Activated CD8-positive, alpha-beta memory T cell treated with anti-CD3 and anti-CD28 coated beads, Interleukin-2, amount 10 ng/mL, durations not matched to agents 7 days and 5 days (primary cell): ENCODE measurements around the gene CHRNA7. TPM values are rescaled to one million over a fixed set of nuclear protein-coding genes. Genes with fewer than 3 reads are reported as not detected.

ENCODE experiments used
- ATAC-seq: fragments of 150-1000 bp; cut with Tn5 transposase; one replicate; pipeline ENCODE4 v1.10.0; 2021; ENCODE audit warnings: moderate library complexity
- CTCF ChIA-PET: fragments of 350-600 bp; sonication (Branson Sonifier 250); formaldehyde crosslinking; loops from one replicate; lab custom pipeline; 2021; ENCODE audit warnings: antibody characterized with exemption; lab: Charles Lee
- DNase-seq: peaks from one replicate; pipeline ENCODE4 v3.0.0-alpha.2; 2020
- H3K27ac Mint-ChIP-seq: one replicate; pipeline ENCODE4 v1.8.0; 2021; ENCODE audit warnings: mild to moderate bottlenecking, mixed read lengths
- H3K27me3 Mint-ChIP-seq: one replicate; pipeline ENCODE4 v1.8.0; 2021; ENCODE audit warnings: mixed read lengths
- H3K36me3 Mint-ChIP-seq: one replicate; pipeline ENCODE4 v1.8.0; 2021; ENCODE audit warnings: mild to moderate bottlenecking, mixed read lengths
- H3K4me1 Mint-ChIP-seq: one replicate; pipeline ENCODE4 v1.8.0; 2021; ENCODE audit warnings: mixed read lengths
- H3K4me3 Mint-ChIP-seq: one replicate; pipeline ENCODE4 v1.8.0; 2021; ENCODE audit warnings: mild to moderate bottlenecking, moderate library complexity, mixed read lengths
- H3K9me3 Mint-ChIP-seq: one replicate; pipeline ENCODE4 v1.8.0; 2022; ENCODE audit warnings: low read depth, mixed read lengths
- total RNA-seq, 2 experiments: library from RNA; stranded (reverse); gene quantifications; one replicate each; pipeline ENCODE4 v1.2.3, GENCODE V29; 2021

The CHRNA7 gene
- under 1 TPM in 1 of 2 experiments, not detected in 1; 0.55 TPM for total RNA-seq

DNA sequence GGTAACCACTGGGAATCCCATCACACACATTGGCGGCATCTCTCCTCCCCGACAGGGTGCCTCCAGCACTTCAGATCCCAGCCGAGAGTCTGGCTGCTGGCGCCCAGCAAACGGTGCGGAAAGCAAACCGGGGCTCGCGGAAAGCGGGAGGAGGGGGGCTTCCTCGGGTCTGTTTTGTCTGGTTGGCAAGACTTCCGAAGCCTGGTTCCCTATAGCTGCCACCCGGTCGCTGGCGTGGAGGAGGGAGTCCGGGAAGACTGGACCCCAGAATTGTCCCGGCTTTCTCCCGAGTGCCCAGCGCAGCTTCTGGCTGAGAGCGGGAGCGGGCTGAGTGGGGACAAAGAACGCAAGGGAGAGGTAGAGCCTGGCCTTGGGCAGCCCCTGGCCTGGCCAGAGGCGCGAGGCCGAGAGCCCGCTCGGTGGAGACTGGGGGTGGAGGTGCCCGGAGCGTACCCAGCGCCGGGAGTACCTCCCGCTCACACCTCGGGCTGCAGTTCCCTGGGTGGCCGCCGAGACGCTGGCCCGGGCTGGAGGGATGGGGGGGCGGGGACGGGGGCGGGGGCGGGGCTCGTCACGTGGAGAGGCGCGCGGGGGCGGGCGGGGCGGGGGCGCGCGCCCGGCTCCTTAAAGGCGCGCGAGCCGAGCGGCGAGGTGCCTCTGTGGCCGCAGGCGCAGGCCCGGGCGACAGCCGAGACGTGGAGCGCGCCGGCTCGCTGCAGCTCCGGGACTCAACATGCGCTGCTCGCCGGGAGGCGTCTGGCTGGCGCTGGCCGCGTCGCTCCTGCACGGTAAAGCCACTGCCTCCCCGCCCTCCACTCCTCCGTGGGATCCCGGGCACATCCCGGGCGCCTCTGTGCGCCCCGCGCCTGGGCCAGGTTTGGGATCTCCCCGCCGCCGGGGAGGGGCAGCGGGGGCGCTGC is at the start of gene CHRNA7:
Gene CHRNA7 (plus strand): TSS at position 654 of the 920 bp plus-strand sequence. CDS start 80 bp downstream, at position 734.
- Mint-ChIP-seq H3K27ac (no peak within 1 kb of the TSS), H3K4me1 (no peaks in the 10 kb centered on the region), H3K36me3 (no peaks in the 10 kb centered on the region), H3K27me3 (peaks cover 81% of the 10 kb centered on the region), H3K9me3 (no peaks in the 10 kb centered on the region), H3K4me3 (no peak within 1 kb of the TSS)
- CTCF ChIA-PET, result no interaction called here
- peak; percentile 79 for ATAC-seq
- no peak for DNase-seq

DNA sequence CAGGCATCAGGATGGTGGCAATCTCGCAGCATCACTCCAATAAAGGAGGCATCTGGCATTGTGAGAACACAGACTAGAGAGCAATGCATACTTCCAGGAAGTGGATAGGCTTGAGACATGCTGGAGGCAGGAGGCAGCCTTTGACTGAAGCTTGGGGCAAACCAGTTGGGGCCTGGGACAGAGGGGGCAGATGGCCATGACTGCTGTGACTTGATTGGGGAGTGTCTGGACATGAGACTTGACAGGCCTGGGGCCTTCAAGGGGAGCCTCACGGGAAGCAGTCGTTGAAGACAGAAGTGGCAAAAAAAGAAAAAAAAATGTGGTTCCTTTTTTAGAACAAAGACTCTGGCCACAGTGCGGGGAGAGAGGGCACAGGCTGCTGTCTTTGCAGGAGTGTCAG is 44.7 kb upstream of the CHRNA7 start:
- no peak overlapping the region for H3K4me3 Mint-ChIP-seq
- no peaks in the 10 kb centered on the region for H3K36me3 Mint-ChIP-seq
- peaks cover 4% of the 10 kb centered on the region for H3K4me1 Mint-ChIP-seq
- H3K27ac Mint-ChIP-seq, result no peak overlapping the region
- CTCF ChIA-PET, result interaction anchor here (1.1 to 2.4 kb wide), 2 partner anchors 10 to 11 kb away, joined by 4 to 5 read pairs; no protein-coding TSS in a partner anchor
- ATAC-seq (no peak), DNase-seq (no peak)
- no peaks in the 10 kb centered on the region for H3K9me3 Mint-ChIP-seq
- peaks cover 6% of the 10 kb centered on the region for H3K27me3 Mint-ChIP-seq

DNA sequence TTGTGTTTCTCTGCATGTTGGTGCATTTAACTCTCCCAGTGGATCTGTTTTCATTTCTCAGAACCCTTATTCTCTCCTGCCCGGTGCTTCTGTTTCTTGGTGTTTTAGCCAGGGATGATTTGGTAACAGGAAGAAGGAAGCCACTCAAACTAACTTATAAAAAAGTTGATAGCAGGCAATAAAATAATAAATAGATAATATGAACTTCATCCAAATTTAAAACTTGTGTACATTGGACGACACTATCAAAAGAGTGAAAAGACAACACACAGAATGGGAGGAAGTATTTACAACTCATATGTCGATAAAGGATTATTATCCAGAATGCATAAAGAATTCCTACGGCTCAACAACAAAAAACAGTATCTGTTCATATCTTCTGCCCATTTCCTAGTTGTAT is 37.3 kb upstream of the CHRNA7 start:
- H3K36me3 Mint-ChIP-seq, result no peaks in the 10 kb centered on the region
- ATAC-seq (no peak), DNase-seq (no peak)
- no peaks in the 10 kb centered on the region for H3K4me1 Mint-ChIP-seq
- peaks cover 12% of the 10 kb centered on the region for H3K27me3 Mint-ChIP-seq
- no peaks in the 10 kb centered on the region for H3K9me3 Mint-ChIP-seq
- CTCF ChIA-PET, result interaction anchor here (1.2 kb wide), 1 partner anchor 15 kb away, joined by 3 read pairs; no protein-coding TSS in a partner anchor
- no peak overlapping the region for H3K27ac Mint-ChIP-seq
- H3K4me3 Mint-ChIP-seq, result no peak overlapping the region

DNA sequence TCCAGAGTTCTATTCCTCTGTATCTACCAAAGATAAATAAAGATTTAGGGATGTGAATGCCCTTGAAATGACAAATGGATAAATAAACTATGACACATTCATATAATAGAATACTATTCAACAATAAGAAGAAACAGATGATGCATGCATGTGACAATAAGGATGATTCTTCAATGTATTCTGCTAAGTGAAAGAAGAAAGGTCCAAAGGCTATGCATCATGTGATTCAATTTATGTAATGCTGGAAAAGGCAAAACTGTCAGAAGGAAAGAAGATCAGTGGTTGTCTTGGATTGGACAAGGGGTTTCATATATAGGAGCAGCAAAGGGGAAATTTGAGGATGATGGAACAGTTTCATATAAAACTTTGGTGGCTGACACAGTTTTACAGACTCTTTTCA is 32.6 kb upstream of the CHRNA7 start:
- CTCF ChIA-PET, result no interaction called here
- no peak overlapping the region for H3K27ac Mint-ChIP-seq
- no peak overlapping the region for H3K4me3 Mint-ChIP-seq
- no peaks in the 10 kb centered on the region for H3K36me3 Mint-ChIP-seq
- H3K4me1 Mint-ChIP-seq, result no peaks in the 10 kb centered on the region
- peaks cover 14% of the 10 kb centered on the region for H3K27me3 Mint-ChIP-seq
- DNase-seq (no peak), ATAC-seq (no peak)
- H3K9me3 Mint-ChIP-seq, result no peaks in the 10 kb centered on the region

DNA sequence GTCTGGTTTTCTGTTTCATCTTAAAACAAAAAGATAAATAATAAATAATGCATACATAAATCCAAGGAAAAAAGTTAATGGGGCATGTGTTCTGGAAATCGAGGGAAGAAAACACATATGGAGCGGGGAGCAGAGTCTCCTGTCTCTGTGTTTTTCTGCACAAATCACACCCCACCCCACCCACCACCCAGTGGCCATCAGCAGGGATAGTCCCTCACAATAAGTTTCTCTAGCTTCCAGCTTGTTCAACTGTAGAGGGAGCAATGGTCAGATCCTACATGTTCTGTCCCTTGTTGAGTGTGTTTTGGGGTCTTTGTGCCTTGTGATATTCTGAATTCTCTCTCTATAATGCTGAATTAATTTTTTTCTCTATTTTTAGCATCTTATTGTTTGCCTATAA is 26.8 kb upstream of the CHRNA7 start:
- no peaks in the 10 kb centered on the region for H3K4me1 Mint-ChIP-seq
- no peaks in the 10 kb centered on the region for H3K36me3 Mint-ChIP-seq
- H3K4me3 Mint-ChIP-seq, result no peak overlapping the region
- H3K9me3 Mint-ChIP-seq, result no peaks in the 10 kb centered on the region
- ATAC-seq (no peak), DNase-seq (no peak)
- CTCF ChIA-PET, result no interaction called here
- no peak overlapping the region for H3K27ac Mint-ChIP-seq
- peaks cover 12% of the 10 kb centered on the region for H3K27me3 Mint-ChIP-seq

DNA sequence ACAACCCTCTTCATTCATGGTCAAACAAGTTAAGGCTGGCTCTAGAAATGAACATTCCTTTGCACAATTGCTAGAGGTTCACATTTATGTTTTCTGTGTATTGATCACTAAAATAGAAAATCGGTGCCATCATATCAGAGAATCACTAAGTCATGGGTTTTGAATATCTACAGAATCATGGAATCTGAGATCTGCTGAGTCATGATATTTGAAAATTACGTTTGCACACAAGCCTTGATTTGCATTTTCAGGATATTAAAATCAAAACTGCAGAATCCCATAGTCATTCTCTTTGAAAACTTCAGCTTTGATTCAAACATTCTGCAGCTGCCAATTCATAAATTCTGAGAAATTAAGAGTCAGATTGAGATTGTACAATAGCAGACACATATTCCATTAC is 26.1 kb upstream of the CHRNA7 start:
- no peaks in the 10 kb centered on the region for H3K36me3 Mint-ChIP-seq
- H3K9me3 Mint-ChIP-seq, result no peaks in the 10 kb centered on the region
- H3K27ac Mint-ChIP-seq, result no peak overlapping the region
- ATAC-seq (no peak), DNase-seq (no peak)
- H3K4me1 Mint-ChIP-seq, result no peaks in the 10 kb centered on the region
- no peak overlapping the region for H3K4me3 Mint-ChIP-seq
- H3K27me3 Mint-ChIP-seq, result peaks cover 12% of the 10 kb centered on the region
- CTCF ChIA-PET, result no interaction called here

DNA sequence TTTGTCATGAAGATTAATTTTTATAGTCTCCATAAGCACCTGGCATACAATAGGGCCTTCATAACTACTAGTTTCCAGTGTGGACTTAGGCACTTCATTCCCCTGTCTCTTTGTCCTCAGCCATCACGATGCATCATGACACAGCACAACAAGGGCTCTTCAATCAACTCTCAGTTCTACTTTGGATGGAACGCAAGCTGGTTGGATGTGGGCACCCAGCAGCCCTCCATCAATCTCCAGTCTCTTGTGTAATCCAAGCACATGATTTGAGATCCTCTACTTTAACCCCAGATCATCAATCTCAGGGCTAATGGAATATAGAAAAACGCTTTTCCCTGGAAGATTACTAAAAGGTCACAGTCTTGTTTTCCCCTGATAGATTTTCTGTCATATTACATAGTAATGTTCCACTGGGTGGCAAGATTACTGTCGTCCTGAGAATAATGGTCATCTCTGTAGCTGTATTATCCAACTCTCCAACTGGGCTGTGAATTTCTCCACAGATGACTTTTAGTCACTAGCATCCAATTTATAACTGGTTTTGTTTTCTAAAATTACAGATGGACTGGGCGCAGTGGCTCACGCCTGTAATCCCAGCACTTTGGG is 22.9 kb upstream of the CHRNA7 start:
- Mint-ChIP-seq H3K9me3 (no peaks in the 10 kb centered on the region), H3K27ac (no peak overlapping the region), H3K27me3 (peaks cover 16% of the 10 kb centered on the region), H3K36me3 (no peaks in the 10 kb centered on the region), H3K4me3 (no peak overlapping the region), H3K4me1 (no peaks in the 10 kb centered on the region)
- no peak for ATAC-seq
- no peak for DNase-seq
- CTCF ChIA-PET, result no interaction called here

DNA sequence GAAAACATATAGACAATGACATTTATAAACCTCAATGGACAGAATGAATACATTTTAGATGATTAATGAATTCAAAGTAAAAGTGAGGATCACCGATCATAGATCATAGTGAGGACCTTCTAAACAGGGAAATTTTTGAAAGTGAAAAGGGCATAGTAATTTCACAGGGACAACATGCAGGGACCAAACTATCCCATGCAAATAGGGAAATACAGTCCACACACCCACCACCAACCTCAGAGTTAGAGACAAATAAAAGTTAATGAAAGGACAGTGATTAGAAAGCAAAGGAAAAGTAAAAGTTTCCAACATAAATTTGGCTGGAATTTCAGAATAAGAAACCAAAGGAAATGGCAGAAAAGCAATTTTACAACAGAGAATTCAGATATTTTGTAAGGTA is 15.4 kb upstream of the CHRNA7 start:
- Mint-ChIP-seq H3K36me3 (no peaks in the 10 kb centered on the region), H3K4me1 (no peaks in the 10 kb centered on the region), H3K9me3 (no peaks in the 10 kb centered on the region), H3K27me3 (peaks cover 20% of the 10 kb centered on the region), H3K4me3 (no peak overlapping the region), H3K27ac (no peak overlapping the region)
- CTCF ChIA-PET, result no interaction called here
- DNase-seq (no peak), ATAC-seq (no peak)

DNA sequence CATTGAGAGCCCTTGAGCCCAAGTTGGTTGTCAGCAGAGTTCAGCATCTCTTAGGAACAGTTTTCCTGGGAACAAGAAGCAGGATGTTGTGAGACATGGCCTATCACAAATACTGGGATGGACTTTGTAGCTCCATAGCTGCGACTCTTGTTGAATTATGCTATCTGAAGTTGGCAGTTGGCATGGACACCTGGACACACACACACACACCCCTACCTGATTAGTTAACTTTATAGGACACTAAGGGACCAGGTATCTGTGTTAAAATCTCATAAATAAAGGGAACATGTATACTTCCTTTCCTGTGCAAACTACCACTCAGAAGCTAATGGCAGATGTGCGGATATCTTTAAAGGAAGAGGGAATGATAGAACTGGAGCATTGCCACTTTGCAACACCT is 10.2 kb upstream of the CHRNA7 start:
- CTCF ChIA-PET, result no interaction called here
- Mint-ChIP-seq H3K4me1 (no peaks in the 10 kb centered on the region), H3K27me3 (peaks cover 16% of the 10 kb centered on the region), H3K4me3 (no peak overlapping the region), H3K36me3 (no peaks in the 10 kb centered on the region), H3K27ac (no peak overlapping the region), H3K9me3 (no peaks in the 10 kb centered on the region)
- DNase-seq (no peak), ATAC-seq (no peak)

DNA sequence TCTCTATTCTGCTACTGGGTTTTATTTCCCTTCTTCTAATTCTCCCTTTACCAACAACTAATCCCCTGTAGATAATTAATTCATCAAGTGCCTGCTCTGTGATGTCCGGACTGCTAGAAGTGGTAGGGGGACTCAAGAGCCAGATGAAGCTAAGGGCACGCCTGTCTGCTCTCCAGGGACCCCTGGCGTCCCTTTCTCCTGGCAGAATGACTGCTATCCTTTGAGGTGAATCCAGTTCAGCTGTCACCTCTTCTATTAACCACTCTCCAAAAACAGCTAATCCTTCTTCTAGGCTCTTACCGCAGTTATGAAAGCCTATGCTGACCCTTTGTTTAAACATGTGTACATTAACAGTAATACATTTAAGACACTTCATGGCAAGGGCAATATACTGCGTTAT is 1.4 kb upstream of the CHRNA7 start:
- Mint-ChIP-seq H3K9me3 (no peaks in the 10 kb centered on the region), H3K27ac (no peak overlapping the region), H3K4me3 (no peak overlapping the region), H3K36me3 (no peaks in the 10 kb centered on the region), H3K27me3 (peaks cover 79% of the 10 kb centered on the region), H3K4me1 (no peaks in the 10 kb centered on the region)
- ATAC-seq (no peak), DNase-seq (no peak)
- CTCF ChIA-PET, result no interaction called here

DNA sequence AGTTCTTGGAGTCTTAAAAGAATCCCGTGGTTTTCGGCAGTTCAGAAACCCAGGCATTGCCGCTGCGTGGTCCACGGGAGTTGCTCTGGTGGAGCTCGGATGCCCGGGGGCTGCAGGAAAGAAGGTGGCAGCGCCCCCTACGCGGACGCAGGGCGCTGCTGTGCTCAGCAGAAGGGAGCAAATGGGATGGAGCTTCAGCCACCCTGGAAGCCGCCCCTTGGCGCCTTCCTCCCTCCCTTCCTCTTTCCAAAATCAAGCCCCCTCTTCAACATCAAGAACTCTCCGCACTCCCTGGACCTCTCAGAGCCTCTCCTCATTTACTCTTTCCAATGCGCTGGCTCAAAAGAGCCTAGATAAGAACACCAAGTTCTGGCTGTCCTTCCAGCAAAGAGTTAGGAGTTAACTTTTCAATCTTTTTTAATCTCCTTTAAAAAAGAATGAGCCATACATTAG is 880 bp upstream of the CHRNA7 start:
- no peaks in the 10 kb centered on the region for H3K36me3 Mint-ChIP-seq
- CTCF ChIA-PET, result no interaction called here
- H3K27me3 Mint-ChIP-seq, result peaks cover 78% of the 10 kb centered on the region

DNA sequence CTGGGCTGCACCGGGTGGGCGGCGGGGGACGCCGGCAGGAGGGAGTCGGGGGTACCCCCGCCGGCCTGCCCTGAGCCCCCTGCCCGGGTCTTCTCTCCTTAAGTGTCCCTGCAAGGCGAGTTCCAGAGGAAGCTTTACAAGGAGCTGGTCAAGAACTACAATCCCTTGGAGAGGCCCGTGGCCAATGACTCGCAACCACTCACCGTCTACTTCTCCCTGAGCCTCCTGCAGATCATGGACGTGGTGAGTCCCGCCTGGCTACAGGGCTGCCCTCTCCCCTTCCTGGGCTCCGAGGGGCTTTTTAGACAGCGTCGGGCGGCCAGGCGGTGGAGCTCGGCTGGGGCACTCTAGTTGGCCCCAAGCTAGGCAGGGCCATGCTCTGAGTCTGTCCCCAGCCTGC is 480 bp downstream of the CHRNA7 start:
- Mint-ChIP-seq H3K4me3 (no peak overlapping the region), H3K4me1 (no peaks in the 10 kb centered on the region), H3K27me3 (peaks cover 75% of the 10 kb centered on the region), H3K9me3 (no peaks in the 10 kb centered on the region), H3K36me3 (no peaks in the 10 kb centered on the region), H3K27ac (no peak overlapping the region)
- ATAC-seq (no peak), DNase-seq (no peak)
- CTCF ChIA-PET, result no interaction called here

More for the DNA sequence above, 880 bp upstream of the CHRNA7 start:
- Mint-ChIP-seq H3K4me3 (no peak overlapping the region), H3K9me3 (no peaks in the 10 kb centered on the region), H3K4me1 (no peaks in the 10 kb centered on the region), H3K27ac (no peak overlapping the region)
- DNase-seq, result no peak
- ATAC-seq, result no peak

DNA sequence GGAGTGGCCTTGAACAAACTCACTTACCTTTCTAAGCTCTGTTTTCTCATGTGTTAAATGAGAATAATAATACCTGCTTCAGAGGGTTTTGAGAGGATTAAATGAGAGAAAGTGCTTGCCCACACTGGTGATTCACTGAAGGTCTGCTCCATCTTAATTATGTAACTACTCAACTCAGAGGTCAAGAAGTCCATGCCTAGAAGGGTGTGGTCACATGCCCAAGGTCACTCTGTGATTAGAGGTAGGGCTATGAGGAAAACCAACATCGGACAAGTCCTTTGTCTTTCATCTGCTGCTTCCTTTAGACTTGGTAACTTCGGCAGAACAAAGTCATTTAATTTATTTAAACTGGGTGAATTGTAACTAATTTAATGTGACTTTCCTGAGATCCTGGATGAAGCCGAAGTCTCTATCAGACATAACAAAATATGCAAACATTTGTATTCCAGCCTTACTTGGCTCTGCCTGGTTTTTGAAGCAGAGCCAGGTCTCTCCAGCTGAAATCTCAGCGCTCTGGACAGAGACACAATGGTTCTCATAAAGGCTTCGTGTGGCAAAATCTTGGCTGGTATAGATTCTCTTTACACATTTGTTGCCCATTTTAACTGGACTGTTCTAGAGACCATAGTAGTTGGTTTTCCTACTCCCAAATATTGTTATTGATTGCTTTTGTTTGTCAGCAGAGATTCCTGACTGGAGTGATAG is 3.0 kb downstream of the CHRNA7 start:
- CTCF ChIA-PET, result no interaction called here
- Mint-ChIP-seq H3K4me3 (no peak overlapping the region), H3K27me3 (peaks cover 64% of the 10 kb centered on the region), H3K4me1 (no peaks in the 10 kb centered on the region), H3K27ac (no peak overlapping the region), H3K36me3 (no peaks in the 10 kb centered on the region), H3K9me3 (no peaks in the 10 kb centered on the region)
- DNase-seq (no peak), ATAC-seq (no peak)
